ENCODE data around the gene MAP2K6. TPM values are rescaled to one million over a fixed set of nuclear protein-coding genes. Genes with fewer than 3 reads are reported as not detected.

The MAP2K6 gene
- total RNA-seq, 1 experiment from 2014 or later: 17.7 TPM

DNA sequence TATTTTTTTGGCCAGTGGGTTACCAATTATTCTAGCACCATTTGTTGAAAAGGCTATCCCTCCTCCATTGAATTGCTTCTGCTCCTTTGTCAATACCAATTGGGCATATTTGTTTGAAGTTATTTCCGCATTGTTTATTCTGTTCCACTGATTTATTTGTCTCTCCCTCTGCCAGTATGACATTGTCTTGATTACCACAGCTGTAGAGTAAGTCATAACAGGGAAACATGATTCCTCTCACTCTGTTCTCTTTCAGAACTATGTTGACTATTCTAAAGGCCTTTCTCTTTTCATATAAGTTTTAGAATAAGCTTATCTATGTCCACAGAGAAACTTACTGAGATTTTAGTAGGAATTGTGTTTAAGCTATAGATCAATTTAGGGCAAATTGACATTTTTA lies 94.3 kb downstream of the MAP2K6 start:
- no peaks in the 10 kb centered on the region for H3K9me3 ChIP-seq (ENCODE audit: control insufficient read depth, low read depth, low read length)
- H3K18ac ChIP-seq (ENCODE audit: insufficient read length, low read depth, low read length): no peak overlapping the region
- peaks cover 22 to 30% of the 10 kb centered on the region in 2 experiments for H3K4me1 Mint-ChIP-seq
- H2BK15ac ChIP-seq (ENCODE audit: low read depth, low read length): no peak overlapping the region
- H3K36me3 Mint-ChIP-seq (ENCODE audit: insufficient read depth in 1 of 3, low read depth in 3 of 3): peaks cover 0 to 4% (median 2%) of the 10 kb centered on the region in 3 experiments; a peak in 2 of 7 replicates
- H3K27ac Mint-ChIP-seq: no peak overlapping the region
- H2BK12ac ChIP-seq (ENCODE audit: insufficient read length, low read depth, low read length): no peak overlapping the region
- H3K4me1 ChIP-seq (ENCODE audit: insufficient read depth, low read length): peaks cover 2% of the 10 kb centered on the region; the same call in 1 of the 2 replicates
- no peaks in the 10 kb centered on the region for H3K79me1 ChIP-seq (ENCODE audit: insufficient read depth, low read depth, low read length, poor library complexity, severe bottlenecking)
- no peaks in the 10 kb centered on the region for H3K9me3 Mint-ChIP-seq
- TF ChIP-seq, protein P1, sequence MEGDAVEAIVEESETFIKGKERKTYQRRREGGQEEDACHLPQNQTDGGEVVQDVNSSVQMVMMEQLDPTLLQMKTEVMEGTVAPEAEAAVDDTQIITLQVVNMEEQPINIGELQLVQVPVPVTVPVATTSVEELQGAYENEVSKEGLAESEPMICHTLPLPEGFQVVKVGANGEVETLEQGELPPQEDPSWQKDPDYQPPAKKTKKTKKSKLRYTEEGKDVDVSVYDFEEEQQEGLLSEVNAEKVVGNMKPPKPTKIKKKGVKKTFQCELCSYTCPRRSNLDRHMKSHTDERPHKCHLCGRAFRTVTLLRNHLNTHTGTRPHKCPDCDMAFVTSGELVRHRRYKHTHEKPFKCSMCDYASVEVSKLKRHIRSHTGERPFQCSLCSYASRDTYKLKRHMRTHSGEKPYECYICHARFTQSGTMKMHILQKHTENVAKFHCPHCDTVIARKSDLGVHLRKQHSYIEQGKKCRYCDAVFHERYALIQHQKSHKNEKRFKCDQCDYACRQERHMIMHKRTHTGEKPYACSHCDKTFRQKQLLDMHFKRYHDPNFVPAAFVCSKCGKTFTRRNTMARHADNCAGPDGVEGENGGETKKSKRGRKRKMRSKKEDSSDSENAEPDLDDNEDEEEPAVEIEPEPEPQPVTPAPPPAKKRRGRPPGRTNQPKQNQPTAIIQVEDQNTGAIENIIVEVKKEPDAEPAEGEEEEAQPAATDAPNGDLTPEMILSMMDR (conservative IDR thresholded peaks at IDR 0.05): no peak
- H4K91ac ChIP-seq (ENCODE audit: insufficient read length, low read depth, low read length): no peak overlapping the region
- H3K4ac ChIP-seq (ENCODE audit: low read depth, low read length): no peak overlapping the region
- no peaks in the 10 kb centered on the region for H3K79me2 ChIP-seq (ENCODE audit: insufficient read depth, low read length)
- H3K4me3 Mint-ChIP-seq: no peak overlapping the region
- no peak overlapping the region for H3K4me2 ChIP-seq (ENCODE audit: insufficient read depth, insufficient read length, low read length)
- H4K8ac ChIP-seq (replicated peaks; ENCODE audit: insufficient read length, low read depth, low read length): no peak overlapping the region
- H3K23ac ChIP-seq (ENCODE audit: insufficient read length, low read depth, low read length): no peak overlapping the region
- no peak overlapping the region for H2AFZ ChIP-seq (ENCODE audit: low read length)
- H2BK120ac ChIP-seq (ENCODE audit: low read depth, low read length, poor library complexity, severe bottlenecking): no peak overlapping the region
- H3K27me3 Mint-ChIP-seq (ENCODE audit: low read depth): no peaks in the 10 kb centered on the region
- no peaks in the 10 kb centered on the region for H3K23me2 ChIP-seq (ENCODE audit: insufficient read length, low read depth, low read length, poor library complexity, severe bottlenecking)
- H2BK5ac ChIP-seq (ENCODE audit: insufficient read length, low read length): no peak overlapping the region
- no peak overlapping the region for H4K5ac ChIP-seq (ENCODE audit: insufficient read length, low read depth, low read length)
- H3T11ph ChIP-seq (ENCODE audit: low read length): no peak overlapping the region
- no peak overlapping the region for H2BK20ac ChIP-seq (ENCODE audit: low read depth, low read length, poor library complexity, severe bottlenecking)
- H3K27ac ChIP-seq (ENCODE audit: insufficient read length, low read depth, low read length): no peak overlapping the region
- no peak overlapping the region for H3K14ac ChIP-seq (ENCODE audit: insufficient read depth, low read length)
- no peak for DNase-seq
- H3K27me3 ChIP-seq (ENCODE audit: insufficient read depth, low read length): no peaks in the 10 kb centered on the region
- H3K9ac ChIP-seq (ENCODE audit: extremely low read depth, insufficient read length, low read length): no peak overlapping the region
- WGBS (ENCODE audit: extremely low coverage, insufficient read length, low lambda C conversion rate): no CpG with 5 or more reads among the region's 1 CpG
- H2AK5ac ChIP-seq (ENCODE audit: insufficient read length, low read length): no peak overlapping the region
- H4K20me1 ChIP-seq (ENCODE audit: control insufficient read depth, insufficient read depth, insufficient read length): no peaks in the 10 kb centered on the region
- H3K56ac ChIP-seq (ENCODE audit: insufficient read length, low read depth, low read length): no peak overlapping the region
